Measurements from ENCODE around the gene SLC22A31. TPM values are rescaled to one million over a fixed set of nuclear protein-coding genes. Genes with fewer than 3 reads are reported as not detected.

SLC22A31 gene
- total RNA-seq, 1 donor from 2014 or later, result 0.54 TPM

GRCh38 chr16:89156740-89157645 is 43.3 kb downstream of the SLC22A31 start:
- Mint-ChIP-seq H3K27me3 (ENCODE audit: unreplicated experiment) (peaks cover 16% of the 10 kb centered on the region), H3K36me3 (ENCODE audit: low read depth, unreplicated experiment) (peaks cover 3% of the 10 kb centered on the region), H3K4me3 (ENCODE audit: unreplicated experiment) (no peak overlapping the region), H3K27ac (ENCODE audit: unreplicated experiment) (no peak overlapping the region), H3K9me3 (ENCODE audit: unreplicated experiment) (no peaks in the 10 kb centered on the region), H3K4me1 (ENCODE audit: unreplicated experiment) (no peaks in the 10 kb centered on the region)
- no peak for DNase-seq (ENCODE audit: low spot score)
- no peak for TF ChIP-seq CTCF (IDR thresholded peaks at IDR 0.05; ENCODE audit: unreplicated experiment)

DNA sequence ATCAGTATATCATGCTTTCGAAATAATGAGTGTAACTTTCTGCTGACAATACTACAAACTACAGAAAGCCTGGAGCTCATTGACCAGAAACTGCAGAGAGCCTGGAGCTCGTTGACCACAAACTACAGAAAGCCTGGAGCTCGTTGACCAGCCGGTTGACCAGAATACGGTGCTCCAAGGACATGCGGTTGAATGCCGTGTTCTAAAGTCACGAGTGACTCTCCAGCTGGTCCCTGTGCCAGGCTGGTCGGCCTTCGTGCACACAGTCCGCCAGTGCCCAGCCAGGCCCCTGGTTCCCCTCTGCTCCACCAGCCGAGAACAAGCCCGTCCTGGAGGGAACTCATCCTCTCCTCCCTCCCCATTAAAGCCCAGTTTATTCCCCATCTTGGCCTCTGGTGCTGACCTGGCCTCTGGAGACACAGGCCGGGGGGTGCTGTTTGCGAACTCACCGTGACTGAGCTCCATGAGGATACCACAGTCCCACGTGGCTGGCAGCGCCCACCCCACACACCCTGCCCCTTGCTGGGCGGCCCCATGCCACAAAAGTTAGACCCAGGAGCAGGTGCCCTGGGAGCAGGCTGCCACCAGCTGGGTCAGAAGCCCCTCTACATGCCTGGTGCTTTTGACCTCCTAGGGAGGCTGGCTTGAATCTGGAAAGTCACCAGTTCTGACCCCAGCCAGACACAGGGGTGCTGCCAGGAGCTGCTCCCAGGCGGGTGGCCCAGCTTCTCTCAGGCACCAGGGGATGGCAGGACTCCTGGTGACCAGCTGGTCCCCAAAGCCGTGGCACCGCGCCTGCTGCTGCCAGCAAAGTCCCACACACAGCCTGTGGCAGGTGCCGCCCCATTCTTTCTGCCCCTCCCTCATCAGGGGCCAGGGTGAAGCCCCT is 44.2 kb downstream of the SLC22A31 start:
- no peak overlapping the region for H3K4me3 Mint-ChIP-seq (ENCODE audit: unreplicated experiment)
- H3K36me3 Mint-ChIP-seq (ENCODE audit: low read depth, unreplicated experiment), result peaks cover 10% of the 10 kb centered on the region
- peaks cover 18% of the 10 kb centered on the region for H3K27me3 Mint-ChIP-seq (ENCODE audit: unreplicated experiment)
- no peaks in the 10 kb centered on the region for H3K9me3 Mint-ChIP-seq (ENCODE audit: unreplicated experiment)
- no peak overlapping the region for H3K27ac Mint-ChIP-seq (ENCODE audit: unreplicated experiment)
- no peak for TF ChIP-seq CTCF (IDR thresholded peaks at IDR 0.05; ENCODE audit: unreplicated experiment)
- no peaks in the 10 kb centered on the region for H3K4me1 Mint-ChIP-seq (ENCODE audit: unreplicated experiment)
- no peak for DNase-seq (ENCODE audit: low spot score)

GRCh38 chr16:89155184-89155679 is 45.1 kb downstream of the SLC22A31 start:
- Mint-ChIP-seq H3K36me3 (ENCODE audit: low read depth, unreplicated experiment) (peaks cover 14% of the 10 kb centered on the region), H3K4me1 (ENCODE audit: unreplicated experiment) (no peaks in the 10 kb centered on the region), H3K9me3 (ENCODE audit: unreplicated experiment) (no peaks in the 10 kb centered on the region), H3K27me3 (ENCODE audit: unreplicated experiment) (peaks cover 18% of the 10 kb centered on the region), H3K27ac (ENCODE audit: unreplicated experiment) (no peak overlapping the region), H3K4me3 (ENCODE audit: unreplicated experiment) (no peak overlapping the region)
- no peak for TF ChIP-seq CTCF (IDR thresholded peaks at IDR 0.05; ENCODE audit: unreplicated experiment)
- no peak for DNase-seq (ENCODE audit: low spot score)

DNA sequence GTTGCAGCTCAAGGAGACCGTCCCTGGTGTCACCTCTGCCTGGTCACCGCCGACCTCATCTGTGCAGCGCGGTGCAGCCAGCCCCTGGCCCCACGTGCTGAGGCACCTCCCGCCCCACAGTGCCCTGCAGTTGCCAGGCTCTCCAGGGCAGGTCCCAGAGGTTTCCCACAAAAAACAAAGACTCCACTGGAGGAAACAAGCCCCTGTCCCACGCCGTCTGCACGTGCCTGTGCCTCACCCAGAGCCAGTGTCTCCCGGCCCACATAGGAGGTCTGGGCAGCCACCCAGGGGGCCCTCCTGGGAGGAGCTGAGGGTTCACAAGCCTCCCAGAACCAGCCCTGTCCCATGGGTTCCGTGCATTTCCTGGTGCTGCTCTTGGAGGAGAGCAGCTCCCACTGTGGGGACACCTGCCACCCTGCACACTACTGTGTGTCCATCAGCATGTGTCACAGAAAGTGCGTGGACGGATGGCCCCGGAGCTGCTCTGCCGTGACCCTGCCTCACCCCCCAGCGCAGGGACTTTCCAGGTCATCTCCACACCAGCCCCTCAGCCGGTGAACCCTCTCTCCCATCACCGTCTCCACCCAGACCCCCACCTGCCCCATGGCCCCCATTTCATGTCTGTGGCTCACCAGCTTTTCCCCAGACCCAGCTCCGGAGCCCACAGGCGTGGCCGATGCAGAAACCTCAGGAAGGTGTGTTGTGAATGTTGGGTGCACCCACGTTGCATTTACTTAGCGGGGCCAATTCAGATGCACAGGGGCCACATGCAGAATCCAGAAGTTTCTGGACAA is 45.8 kb downstream of the SLC22A31 start:
- Mint-ChIP-seq H3K9me3 (ENCODE audit: unreplicated experiment) (no peaks in the 10 kb centered on the region), H3K4me1 (ENCODE audit: unreplicated experiment) (no peaks in the 10 kb centered on the region), H3K36me3 (ENCODE audit: low read depth, unreplicated experiment) (peaks cover 20% of the 10 kb centered on the region), H3K4me3 (ENCODE audit: unreplicated experiment) (no peak overlapping the region), H3K27me3 (ENCODE audit: unreplicated experiment) (peaks cover 17% of the 10 kb centered on the region), H3K27ac (ENCODE audit: unreplicated experiment) (no peak overlapping the region)
- TF ChIP-seq CTCF (IDR thresholded peaks at IDR 0.05; ENCODE audit: unreplicated experiment), result no peak
- no peak for DNase-seq (ENCODE audit: low spot score)

Data from endothelial cell (in vitro differentiated cells).